ENCODE measurements around the gene PLPP3. TPM values are rescaled to one million over a fixed set of nuclear protein-coding genes. Genes with fewer than 3 reads are reported as not detected.

PLPP3 gene
- total and polyA plus RNA-seq, 2 experiments from 2014 or later: 41.9 to 61.9 TPM

DNA sequence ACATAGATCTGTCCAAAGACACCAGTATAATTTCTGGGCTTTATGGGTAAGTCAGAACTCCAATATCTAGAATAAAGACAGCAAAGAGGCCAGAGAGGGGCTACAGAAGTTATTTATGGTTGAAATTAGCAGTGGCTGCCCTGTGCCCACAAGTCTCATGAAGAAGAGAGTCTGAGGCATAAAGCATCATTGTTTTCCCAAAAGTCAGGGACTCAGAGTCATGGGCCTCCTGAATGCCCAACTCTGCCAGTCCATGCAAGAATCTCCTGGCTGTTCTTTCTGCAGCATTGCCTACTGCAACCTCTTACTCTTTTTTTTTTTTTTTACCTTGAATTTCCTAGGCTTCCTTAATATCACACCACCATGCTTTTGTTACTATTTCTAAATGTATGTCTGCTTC, 49.6 kb downstream of the PLPP3 start (continued):
- no peak for TF ChIP-seq ZNF462 (CRISPR knock-in tag; IDR thresholded peaks at IDR 0.05)
- TF ChIP-seq STAT1 (IDR thresholded peaks at IDR 0.05; ENCODE audit: unreplicated experiment): no peak
- TF ChIP-seq CREB1 (CRISPR knock-in tag; IDR thresholded peaks at IDR 0.05; ENCODE audit: low read depth): no peak

DNA sequence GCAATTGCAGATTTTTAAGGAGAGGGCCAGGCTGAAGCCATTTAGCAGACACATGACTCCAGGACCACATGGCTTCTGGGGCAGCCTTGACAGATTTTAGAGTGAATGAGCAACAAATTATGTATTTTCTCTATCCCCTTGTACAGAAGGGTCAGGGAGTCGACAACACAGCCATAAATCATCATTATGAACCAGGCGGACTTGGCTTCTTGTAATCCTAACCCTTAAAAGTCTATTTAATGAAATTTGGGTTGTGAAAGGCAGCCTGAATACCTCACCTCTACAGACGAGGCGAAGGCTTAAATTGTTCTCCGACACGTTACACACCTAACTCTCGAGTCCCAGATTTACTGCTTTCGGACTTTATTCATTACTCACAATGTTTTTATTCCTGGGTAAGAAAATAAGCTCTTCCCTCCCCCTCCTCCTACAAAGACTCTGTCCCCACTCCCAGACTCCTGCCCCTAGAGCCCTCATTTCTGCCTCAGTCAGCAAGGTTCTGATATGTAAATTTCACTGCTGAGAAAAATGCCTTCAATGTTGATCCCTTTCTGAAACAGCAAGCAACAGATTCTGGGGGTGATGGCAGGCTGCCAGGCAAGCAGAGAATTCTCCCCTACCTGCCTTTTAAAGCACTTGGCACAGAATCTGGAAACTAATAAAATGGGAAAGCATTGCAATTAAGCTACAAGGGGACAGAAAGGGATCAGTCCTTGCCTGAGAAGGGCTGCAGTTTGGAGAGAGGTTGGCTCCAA, 51.6 kb downstream of the PLPP3 start:
- DNase-seq (ENCODE audit: low spot score) (peak; percentile 40), ATAC-seq (peak; percentile 65)
- Mint-ChIP-seq H3K4me3 (peak overlapping the region; percentile 22; the same call in 2 of the 3 replicates), H3K27me3 (ENCODE audit: insufficient read depth, low read depth, poor library complexity) (peaks cover 6% of the 10 kb centered on the region), H3K27ac (peak overlapping the region; percentile 72), H3K9me3 (no peaks in the 10 kb centered on the region), H3K4me1 (peaks cover 43% of the 10 kb centered on the region), H3K36me3 (ENCODE audit: low read depth) (peaks cover 18% of the 10 kb centered on the region)
- H3K27ac ChIP-seq (ENCODE audit: low read depth): peak overlapping the region; percentile 81
- H3K4me2 ChIP-seq: peak overlapping the region; percentile 72
- H3K4me3 ChIP-seq: peak overlapping the region; percentile 29
- H3K9me2 ChIP-seq (ENCODE audit: insufficient read depth): no peaks in the 10 kb centered on the region
- no peak overlapping the region for H2AFZ ChIP-seq
- peaks cover 16% of the 10 kb centered on the region for H4K20me1 ChIP-seq (replicated peaks; ENCODE audit: insufficient read depth)
- H3K27me3 ChIP-seq (ENCODE audit: insufficient read depth): no peaks in the 10 kb centered on the region
- H3F3A ChIP-seq (replicated peaks; ENCODE audit: low read depth): peaks cover 5% of the 10 kb centered on the region; the same call in 1 of the 2 replicates
- peaks cover 99% of the 10 kb centered on the region for H3K79me2 ChIP-seq (replicated peaks; ENCODE audit: insufficient read depth)
- H3K36me3 ChIP-seq (ENCODE audit: insufficient read depth): peaks cover 29% of the 10 kb centered on the region
- peaks cover 69% of the 10 kb centered on the region for H3K4me1 ChIP-seq (ENCODE audit: insufficient read depth)
- TF ChIP-seq NANOG (IDR thresholded peaks at IDR 0.05; ENCODE audit: borderline replicate concordance) (no peak), EZH2 (IDR thresholded peaks at IDR 0.05; ENCODE audit: low read depth, unreplicated experiment) (no peak), STAT1 (IDR thresholded peaks at IDR 0.05; ENCODE audit: unreplicated experiment) (no peak), CREB1 (CRISPR knock-in tag; IDR thresholded peaks at IDR 0.05; ENCODE audit: low read depth) (no peak), ZNF462 (CRISPR knock-in tag; IDR thresholded peaks at IDR 0.05) (no peak)
- TF ChIP-seq, protein P1, sequence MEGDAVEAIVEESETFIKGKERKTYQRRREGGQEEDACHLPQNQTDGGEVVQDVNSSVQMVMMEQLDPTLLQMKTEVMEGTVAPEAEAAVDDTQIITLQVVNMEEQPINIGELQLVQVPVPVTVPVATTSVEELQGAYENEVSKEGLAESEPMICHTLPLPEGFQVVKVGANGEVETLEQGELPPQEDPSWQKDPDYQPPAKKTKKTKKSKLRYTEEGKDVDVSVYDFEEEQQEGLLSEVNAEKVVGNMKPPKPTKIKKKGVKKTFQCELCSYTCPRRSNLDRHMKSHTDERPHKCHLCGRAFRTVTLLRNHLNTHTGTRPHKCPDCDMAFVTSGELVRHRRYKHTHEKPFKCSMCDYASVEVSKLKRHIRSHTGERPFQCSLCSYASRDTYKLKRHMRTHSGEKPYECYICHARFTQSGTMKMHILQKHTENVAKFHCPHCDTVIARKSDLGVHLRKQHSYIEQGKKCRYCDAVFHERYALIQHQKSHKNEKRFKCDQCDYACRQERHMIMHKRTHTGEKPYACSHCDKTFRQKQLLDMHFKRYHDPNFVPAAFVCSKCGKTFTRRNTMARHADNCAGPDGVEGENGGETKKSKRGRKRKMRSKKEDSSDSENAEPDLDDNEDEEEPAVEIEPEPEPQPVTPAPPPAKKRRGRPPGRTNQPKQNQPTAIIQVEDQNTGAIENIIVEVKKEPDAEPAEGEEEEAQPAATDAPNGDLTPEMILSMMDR (conservative IDR thresholded peaks at IDR 0.05; ENCODE audit: low read depth in 2 of 2): no peak
